ENCODE measurements around the gene CNTN1.
"Not testable (repeated sequence)": the region's sequence is repeated elsewhere in the genome, so short reads cannot be mapped to it uniquely, and the experiment has no call there.

The CNTN1 gene

DNA sequence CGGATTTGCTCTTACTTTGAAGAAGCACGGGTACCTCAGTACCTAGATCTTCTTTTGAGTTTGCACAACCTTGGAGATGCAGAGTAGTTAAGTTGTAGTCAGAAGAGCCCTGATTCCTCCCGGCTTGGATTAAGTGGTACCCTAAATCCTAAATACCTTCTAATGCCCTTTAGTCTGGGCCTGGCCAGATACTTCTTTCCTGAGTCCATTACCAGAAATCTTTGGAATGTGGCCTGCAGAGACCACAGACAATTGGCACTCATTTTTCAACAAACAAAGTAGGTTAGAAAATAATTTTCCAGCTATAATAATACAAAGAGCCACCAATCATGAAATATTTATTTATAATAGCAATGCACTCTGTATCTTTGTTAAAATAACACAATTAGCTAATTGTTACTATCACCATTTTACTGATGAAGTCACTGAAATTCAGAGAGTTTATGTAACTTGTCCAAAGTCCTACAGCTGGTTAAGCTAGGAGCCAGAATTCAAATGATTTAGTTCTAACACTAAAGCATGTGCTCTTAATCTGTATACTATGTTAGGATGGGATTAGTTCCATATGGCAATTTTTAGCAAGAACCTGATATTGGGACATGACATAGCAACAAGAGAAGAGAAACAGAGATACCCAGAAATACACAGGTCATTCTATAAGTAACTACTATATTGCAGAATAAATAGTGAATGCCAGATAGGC, 363.8 kb downstream of the CNTN1 start:
- DNase-seq: no peak

DNA sequence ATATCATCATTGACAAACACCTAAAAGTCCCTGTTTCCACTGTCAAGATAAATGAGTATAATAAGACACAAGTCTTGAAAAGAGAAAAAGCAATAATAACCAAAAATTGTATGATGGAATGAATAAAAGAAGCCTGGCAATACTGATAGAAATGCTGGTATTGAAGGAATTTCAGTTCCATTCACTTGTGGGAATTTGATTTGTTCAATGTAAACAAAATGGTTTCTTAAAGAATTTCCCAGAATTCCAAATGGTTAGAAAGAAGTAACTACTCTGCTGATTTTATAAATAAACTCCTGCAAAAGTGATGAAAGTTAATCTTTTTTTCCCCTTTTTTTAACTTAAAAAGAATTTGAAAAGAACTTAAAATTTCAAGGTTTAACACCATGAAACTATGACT, 366.0 kb downstream of the CNTN1 start:
- no peak for DNase-seq

DNA sequence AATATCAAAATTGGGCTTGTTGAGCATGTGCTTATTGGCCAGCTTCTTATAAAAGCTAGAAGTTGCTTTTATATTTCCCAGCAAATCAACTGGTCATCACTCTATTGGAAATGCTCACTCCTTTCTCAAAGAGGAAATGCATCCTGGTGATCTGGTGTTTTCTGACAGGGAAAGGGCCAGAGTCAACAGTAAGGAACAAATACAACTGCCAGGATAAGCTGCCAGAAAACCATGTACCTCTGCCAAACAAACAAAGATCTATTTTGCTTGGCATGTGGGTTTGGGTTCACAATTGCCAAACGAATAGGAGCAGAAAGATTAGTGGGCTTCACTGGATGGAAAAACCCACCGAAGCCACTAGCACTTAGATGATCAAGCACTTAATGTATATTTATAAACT, 369.0 kb downstream of the CNTN1 start:
- no peak for DNase-seq

DNA sequence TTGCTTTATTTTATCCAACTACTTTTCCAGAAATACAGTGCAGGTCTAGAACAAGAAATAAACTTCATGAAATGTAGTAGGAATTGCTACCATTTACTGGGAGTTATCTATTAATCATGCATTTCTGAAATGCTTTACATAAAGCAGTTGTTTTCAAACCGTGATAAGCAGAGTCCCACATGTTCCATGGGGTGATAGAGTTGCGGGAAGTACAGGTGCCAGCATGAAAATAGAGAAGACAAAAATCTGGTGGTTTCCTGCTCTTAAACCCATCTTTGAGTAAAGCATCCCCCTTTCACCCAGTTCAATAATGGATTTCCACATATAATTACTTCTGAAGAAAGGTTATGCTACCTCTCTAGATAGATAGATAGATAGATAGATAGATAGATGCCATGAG, 372.2 kb downstream of the CNTN1 start:
- DNase-seq: no peak

DNA sequence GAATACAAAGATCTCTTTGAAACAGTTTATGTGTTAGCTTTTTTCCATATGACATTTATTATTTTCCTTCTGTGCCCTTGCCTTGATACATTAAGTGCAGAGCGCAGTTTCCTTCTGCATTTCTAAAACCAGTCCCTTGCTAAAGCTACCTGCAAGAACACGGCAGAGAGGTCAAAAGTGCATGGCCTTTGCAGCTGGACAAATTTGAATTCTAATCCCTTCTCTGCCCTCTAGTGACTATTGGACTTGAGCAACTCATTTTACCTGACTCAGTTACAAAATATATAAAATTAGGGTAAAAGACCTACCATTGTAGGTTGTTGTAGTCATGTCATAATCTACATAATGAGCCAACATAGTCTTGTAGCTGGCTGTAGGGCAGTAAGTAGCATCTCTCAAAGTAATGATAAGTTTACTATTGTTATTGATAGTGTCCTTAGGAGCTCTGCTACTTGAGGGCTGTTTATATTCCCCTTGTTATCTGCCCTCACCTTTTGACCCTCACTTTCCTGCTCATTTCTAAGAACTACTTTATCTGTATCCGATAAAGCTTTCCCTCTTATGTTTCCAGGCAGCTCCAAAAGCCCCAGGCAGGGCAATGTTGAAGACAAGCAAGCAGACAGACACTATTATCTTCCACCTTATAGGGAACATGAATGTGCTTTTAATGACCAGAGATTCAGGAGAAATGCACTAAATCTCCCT, 375.9 kb downstream of the CNTN1 start:
- DNase-seq: no peak

DNA sequence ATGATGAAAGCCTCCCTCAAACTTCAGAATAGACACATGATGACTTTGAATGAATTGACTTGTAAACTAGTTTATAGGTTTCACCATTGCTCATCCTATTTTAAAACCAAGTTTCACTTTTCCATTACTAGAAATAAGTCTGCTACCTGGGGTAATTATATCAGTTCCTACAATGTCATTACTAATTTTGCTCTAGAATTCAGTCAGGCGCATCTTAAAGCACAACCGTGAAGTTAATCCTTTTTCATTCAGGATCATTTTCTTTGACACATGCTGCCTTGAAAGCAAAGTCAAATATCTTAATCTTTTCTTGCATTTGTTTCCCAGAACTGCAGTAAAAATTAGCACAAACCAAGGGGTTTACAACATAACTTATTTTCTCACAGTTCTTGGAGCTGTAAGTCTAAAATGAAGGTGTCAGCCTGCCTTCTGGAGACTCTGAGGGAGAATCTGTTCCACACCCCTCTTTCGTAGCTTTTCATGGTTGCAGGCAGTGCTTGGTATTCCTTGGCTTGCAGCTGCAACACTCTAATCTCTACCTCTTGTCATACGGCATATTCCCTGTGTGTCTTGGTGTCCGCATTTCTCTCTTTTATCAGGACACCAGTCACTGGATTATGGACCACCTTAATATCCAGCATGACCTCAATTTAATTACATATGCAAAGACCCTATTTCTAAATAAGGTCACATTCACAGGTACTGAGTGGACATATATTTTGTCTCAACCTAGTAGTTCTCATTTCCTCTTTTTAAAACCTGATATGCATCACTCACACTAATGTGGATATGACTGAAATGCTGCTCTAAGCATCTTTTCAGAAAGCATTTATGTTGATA, 381.6 kb downstream of the CNTN1 start:
- no peak for DNase-seq

DNA sequence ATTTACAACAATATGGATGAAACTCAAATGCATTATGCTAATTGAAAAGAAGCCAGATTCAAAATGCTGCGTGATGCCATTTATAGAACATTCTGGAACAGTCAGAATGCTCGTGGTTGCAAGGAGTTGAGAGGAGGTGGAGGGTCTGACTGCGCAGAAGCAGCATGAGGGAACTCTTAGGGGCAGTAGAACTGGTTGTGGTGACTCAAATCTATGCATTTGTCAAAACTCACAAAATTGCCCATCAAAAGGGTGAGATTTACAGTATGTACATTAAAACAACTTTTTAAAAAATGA, 382.2 kb downstream of the CNTN1 start:
- no peak for DNase-seq

DNA sequence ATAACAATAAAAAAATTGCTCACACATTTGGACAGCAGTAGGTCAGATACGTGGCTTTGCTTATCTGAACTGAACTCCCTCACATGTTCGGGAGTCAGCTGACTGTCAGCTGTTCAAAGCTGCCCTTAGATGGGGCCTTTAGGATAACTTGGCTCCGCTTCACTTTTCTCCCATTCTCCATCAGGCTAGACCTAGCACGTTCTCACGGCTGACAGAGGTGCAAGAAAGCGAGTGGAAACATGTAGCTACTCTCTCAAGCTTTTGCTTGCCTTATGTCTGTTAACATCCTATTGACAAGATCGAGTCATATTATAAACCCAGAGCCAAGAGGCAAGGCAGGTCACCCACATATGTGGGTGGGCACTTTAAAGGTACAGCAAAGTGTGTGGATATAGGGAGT, 383.9 kb downstream of the CNTN1 start:
- DNase-seq: no peak

DNA sequence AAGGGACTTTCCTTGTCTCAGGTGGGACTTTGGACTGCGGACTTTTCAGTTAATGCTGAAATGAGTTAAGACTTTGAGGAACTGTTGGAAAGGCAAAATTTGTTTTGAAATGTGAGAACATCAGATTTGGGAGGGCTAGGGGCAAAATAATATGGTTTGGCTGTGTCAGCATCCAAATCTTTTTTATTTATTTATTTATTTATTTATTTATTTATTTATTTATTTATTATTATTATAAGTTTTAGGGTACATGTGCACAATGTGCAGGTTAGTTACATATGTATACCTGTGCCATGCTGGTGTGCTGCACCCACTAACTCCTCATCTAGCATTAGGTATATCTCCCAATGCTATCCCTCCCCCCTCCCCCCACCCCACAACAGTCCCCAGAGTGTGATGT, 389.0 kb downstream of the CNTN1 start:
- DNase-seq: not testable (repeated sequence)

DNA sequence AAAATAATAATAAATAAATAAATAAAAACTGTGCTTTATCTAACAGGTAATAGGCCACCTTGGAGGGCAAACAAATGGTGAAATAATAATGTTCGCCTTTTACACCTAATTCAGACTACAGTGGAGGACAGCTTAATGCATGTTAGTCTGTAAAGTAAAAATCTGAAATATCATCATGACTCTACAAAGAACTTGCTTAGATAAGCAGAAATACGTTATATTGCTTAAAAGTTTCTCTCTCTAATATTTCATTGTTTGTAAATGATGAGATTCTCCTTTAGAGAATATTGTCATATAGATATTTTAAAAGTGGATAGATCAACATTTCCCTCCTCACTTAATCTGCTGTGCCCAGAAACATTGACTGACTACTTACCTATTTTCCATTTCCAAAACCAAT, 397.2 kb downstream of the CNTN1 start:
- no peak for DNase-seq

DNA sequence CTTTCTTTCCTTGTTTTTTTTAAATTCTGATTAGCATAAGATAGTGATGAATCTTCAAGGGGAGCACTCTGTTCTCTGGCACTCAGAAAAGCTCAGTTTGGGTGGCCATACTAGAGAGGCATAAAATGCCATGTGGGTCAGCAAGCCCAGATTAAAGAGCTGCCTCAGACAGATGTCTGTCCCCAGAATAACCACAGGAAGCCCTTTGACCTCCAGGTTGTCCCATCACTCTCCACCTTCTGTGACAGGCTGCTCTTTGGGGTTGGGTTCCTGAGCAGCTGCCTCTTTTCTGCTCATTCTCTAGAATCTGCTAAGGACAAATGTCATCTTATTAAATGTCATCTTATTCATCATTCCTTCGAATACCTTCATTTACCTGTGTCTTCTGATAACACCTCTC, 399.9 kb downstream of the CNTN1 start:
- no peak for DNase-seq

DNA sequence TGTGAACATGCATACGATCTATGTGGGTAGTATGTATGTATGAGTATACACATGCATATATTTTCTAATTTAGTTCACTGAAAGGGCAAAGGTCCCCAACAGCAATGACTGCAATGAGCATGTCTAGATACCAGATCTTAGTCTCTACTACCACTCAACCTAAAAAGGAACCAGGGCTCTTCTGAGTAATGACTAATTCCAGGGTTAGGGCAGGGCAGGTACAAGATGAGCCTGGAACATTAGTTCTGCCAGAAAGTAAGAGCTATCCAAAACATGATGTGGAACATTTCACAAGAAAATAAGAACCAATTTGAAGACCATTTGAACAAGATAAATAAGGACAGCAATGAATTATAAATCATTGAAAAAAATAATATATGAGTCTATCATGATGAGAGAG, 404.6 kb downstream of the CNTN1 start:
- DNase-seq: no peak

DNA sequence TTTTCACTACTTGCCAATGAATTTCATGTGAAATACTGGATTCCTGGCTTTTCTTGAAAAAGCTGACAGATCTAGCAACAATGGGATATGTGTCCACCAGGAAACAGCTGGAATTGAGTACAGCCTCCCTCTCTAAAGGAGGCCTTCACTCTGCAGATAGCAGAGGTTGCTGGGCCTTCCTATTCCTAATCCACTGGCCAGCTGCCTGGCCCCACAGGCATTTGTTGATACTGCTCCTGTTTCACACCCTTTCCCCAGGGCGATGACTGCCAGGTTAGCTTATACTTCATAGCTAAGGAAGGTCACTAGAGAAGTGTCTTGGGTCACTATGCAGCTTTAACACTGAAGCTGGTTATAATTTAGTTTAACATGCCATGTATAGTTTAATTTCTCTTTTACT, 408.3 kb downstream of the CNTN1 start:
- no peak for DNase-seq

DNA sequence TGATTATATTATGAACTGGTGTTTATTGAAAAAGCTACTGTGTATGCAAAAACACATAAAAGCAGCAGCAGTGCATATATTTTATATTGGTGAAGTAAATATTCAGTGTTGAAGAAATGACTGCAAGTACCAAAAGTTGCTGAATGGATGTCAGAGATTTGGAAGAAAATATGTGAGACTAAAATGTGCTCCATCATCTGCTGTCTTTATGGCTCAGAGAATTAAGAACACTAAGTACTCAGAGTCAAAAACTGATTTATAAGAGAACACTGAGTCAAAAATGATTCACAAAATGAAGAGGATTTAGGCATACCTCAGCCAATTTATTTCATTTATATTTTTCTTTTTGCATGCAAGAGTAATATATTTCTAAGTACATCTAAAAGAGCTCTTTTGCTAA, 409.6 kb downstream of the CNTN1 start:
- no peak for DNase-seq

DNA sequence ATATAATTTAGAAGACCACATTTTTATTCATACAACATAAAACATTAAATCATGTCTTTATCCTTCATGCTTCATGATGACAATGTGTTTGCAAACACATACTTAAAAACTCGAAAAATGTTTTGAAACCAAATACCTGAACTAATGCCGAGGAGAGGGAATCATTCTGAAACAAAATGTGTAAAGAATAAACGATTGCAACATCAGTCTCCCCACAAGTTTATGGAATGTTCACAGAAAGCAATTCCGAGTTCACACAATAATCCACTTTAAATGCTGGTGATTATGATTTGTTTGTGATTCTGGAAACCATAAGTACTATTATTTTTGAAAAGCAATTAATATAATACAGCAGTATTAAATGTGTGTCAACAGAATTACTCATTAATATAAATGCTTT, 411.4 kb downstream of the CNTN1 start:
- no peak for DNase-seq

DNA sequence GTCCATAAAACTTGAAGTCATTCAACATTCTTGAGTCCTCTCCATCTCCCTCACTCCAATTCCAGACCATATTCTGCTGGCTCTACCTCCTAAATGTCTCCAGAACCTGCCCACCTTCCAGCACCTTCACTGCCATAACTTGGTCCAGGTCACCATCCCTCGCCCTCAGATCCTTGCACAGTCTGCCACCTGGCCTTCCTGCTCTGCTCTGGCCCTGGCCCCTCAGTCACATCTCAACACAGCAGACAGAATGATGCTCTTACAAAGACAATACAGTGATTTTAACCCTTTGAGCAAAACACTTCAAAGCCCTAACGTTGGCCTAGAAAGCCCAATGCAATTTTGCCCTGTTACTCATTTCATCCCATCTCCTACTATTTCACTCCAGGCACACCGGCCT, 414.1 kb downstream of the CNTN1 start:
- no peak for DNase-seq

DNA sequence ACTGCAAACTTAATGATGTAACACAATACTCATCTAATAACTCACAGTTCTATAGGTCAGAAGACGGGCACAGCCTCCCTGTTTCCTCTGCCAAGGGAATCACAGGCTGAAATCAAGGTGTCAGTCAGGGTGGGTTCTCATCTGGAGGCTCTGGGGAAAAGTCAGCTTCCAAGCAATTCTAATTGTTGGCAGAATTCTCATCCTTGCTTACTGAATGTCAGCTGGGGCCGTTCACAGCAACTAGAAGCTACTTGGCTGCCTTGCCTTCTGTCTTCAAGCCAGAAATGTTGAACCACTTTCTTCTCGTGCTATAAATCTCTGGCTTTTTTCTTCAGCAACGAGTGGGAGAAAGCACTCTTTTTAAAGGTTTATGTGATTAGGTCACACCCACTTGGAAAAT, 415.8 kb downstream of the CNTN1 start:
- no peak for DNase-seq

DNA sequence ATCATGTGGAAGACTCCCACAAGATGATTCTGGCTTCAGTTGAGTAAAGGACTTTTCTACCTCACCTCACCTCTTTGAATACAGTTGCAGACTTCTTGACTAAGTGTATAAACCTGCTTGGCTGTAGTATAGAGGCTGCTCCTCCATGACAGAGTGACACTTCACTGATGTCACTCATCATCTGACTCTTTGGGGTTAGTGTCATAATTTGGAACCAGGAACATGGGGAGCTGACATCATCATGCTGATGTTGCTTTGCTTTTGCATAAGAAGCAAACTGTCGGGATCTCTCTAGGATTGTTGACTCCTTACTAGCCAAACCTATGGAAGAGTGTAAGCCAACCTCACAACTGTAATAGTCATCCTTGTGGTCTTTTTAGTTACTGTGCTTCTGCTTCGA, 420.7 kb downstream of the CNTN1 start:
- no peak for DNase-seq

DNA sequence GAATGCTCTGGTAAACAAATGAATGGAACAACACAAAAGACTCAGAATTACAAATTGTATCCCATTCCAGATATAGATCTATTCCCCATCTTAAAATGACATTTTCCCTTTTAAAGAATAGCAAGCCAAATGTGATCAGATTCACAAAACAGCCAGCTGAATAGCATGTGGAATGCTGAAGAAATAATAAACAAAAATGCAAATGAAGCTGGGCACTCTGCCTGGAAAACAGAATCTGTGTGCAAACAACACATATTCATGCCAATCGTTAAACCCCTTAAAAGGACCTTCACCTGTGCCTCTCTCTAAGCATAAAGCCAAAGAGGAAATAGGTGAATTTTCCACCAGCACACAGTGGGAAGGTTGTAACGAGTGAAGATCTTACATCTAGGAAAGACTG, 428.0 kb downstream of the CNTN1 start:
- DNase-seq: no peak

DNA sequence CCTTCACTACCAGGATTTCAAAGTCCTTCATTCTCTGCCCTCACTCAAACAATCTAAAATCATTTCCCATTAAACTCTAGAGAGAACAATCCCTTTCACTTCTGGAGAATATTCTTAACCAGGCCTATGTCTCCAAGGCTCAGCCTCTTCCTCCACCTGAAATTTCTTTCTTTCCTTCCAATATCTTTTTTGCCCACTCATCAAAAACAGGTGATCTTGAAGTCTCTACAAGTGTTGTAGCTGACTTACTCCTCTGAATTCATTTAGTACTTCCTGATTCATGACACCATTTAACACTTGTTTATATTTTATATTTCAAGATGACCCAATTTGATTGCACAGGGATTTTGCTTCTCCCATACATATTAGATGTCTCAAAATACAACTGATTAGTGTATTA, 429.1 kb downstream of the CNTN1 start:
- no peak for DNase-seq

Measured in activated naive CD4-positive, alpha-beta T cell treated with anti-CD3 and anti-CD28 coated beads, Interleukin-2, amount 50 U/mL, for 16 hours (primary cell).